Endothelial cell of umbilical vein (primary cell): ENCODE measurements around the gene PRPF8. TPM values are rescaled to one million over a fixed set of nuclear protein-coding genes. Genes with fewer than 3 reads are reported as not detected.

Source experiments
- BruUV-seq: library from RNA; stranded (reverse); fragments of 400-500 nt; replicated peaks from 2 replicates; lab custom pipeline; 2021; lab: Mats Ljungman, UMichigan
- CTCF ChIA-PET: fragments of 300-600, 350-600 bp; sonication (Branson Sonifier 250); formaldehyde crosslinking; loops from one replicate; lab custom pipeline; 2021; ENCODE audit warnings: antibody characterized with exemption, inconsistent platforms; lab: Charles Lee
- POLR2A ChIA-PET: fragments of 300-600, 350-600 bp; sonication (Branson Sonifier 250); formaldehyde crosslinking; loops from one replicate; lab custom pipeline; 2021; ENCODE audit warnings: antibody characterized with exemption, inconsistent platforms; lab: Charles Lee
- DNase-seq: peaks from one replicate; pipeline ENCODE4 v3.0.0-alpha.2; 2011; ENCODE audit warnings: low read depth, low spot score
- FAIRE-seq: peaks from 2 replicates; lab custom pipeline; 2011; peaks lifted over from hg19 to GRCh38; lab: Jason Lieb, UNC
- H2AFZ ChIP-seq: 2 replicates; pipeline ENCODE4 v1.6.0; 2012; ENCODE audit warnings: low read depth, low read length, control low read depth, inconsistent platforms
- H3K27ac ChIP-seq: 2 replicates; pipeline ENCODE4 v1.5.1; 2011; ENCODE audit warnings: low read depth, mild to moderate bottlenecking, control low read depth, low read length, moderate library complexity; ENCODE audit not compliant: insufficient read depth
- H3K27me3 ChIP-seq, 2 experiments: 2 replicates each; pipeline versions ENCODE4 v1.6.0 to v1.6.1; 2011; ENCODE audit warnings: low read length in 2 of 2, mixed read lengths in 1 of 2; ENCODE audit not compliant: control insufficient read depth in 2 of 2, insufficient read depth in 2 of 2
- H3K36me3 ChIP-seq, 2 experiments: 2 replicates in 1 of 2; 3 replicates in 1 of 2; pipeline ENCODE4 v1.5.1; 2011; ENCODE audit warnings: low read length in 2 of 2, mild to moderate bottlenecking in 1 of 2, moderate library complexity in 1 of 2; ENCODE audit not compliant: control insufficient read depth in 2 of 2, insufficient read depth in 2 of 2; ENCODE audit errors: extremely low read depth in 1 of 2
- H3K4me1 ChIP-seq: 3 replicates; pipeline ENCODE4 v1.5.1; 2011; ENCODE audit warnings: mild to moderate bottlenecking, low read length; ENCODE audit not compliant: control insufficient read depth, insufficient read depth; ENCODE audit errors: extremely low read depth
- H3K4me2 ChIP-seq: 2 replicates; pipeline ENCODE4 v1.6.1; 2011; ENCODE audit warnings: low read length, control low read depth, mixed read lengths; ENCODE audit not compliant: insufficient read depth
- H3K4me3 ChIP-seq, 3 experiments: fragments of 200-600 bp in 1 of 3; sonication (generic), shearing (Covaris generic) in 1 of 3; replicated peaks in 1 of 3; 2 replicates each; pipeline ENCODE4 v1.5.1; 2011 to 2016; ENCODE audit warnings: control low read depth in 3 of 3, low read length in 3 of 3, mild to moderate bottlenecking in 2 of 3, inconsistent platforms in 1 of 3, low read depth in 1 of 3, moderate library complexity in 1 of 3; ENCODE audit not compliant: insufficient read depth in 1 of 3
- H3K79me2 ChIP-seq: 2 replicates; pipeline ENCODE4 v1.6.0; 2012; ENCODE audit warnings: low read length, inconsistent platforms; ENCODE audit not compliant: control insufficient read depth, insufficient read depth
- H3K9ac ChIP-seq: replicated peaks from 2 replicates; pipeline ENCODE3; 2011; ENCODE audit warnings: low read length, control low read depth; ENCODE audit not compliant: insufficient read depth; ENCODE audit errors: extremely low read depth
- H3K9me1 ChIP-seq: replicated peaks from 3 replicates; pipeline ENCODE4 v1.6.0; 2011; ENCODE audit warnings: mild to moderate bottlenecking, low read length; ENCODE audit not compliant: control insufficient read depth, insufficient read depth; ENCODE audit errors: extremely low read depth
- H3K9me3 ChIP-seq: replicated peaks from 2 replicates; pipeline ENCODE4 v1.5.1; 2012; ENCODE audit warnings: low read length, inconsistent platforms; ENCODE audit not compliant: control insufficient read depth, insufficient read depth
- H4K20me1 ChIP-seq: replicated peaks from 2 replicates; pipeline ENCODE3; 2011; ENCODE audit warnings: mild to moderate bottlenecking, low read length; ENCODE audit not compliant: control insufficient read depth, insufficient read depth; ENCODE audit errors: extremely low read depth
- EZH2 ChIP-seq: IDR thresholded peaks from 2 replicates; pipeline ENCODE4 v1.6.1; 2012; ENCODE audit warnings: borderline replicate concordance, low read depth, mild to moderate bottlenecking, moderate library complexity, low read length, inconsistent platforms; ENCODE audit not compliant: severe bottlenecking
- FOS ChIP-seq: IDR thresholded peaks from 2 replicates; pipeline ENCODE4 v1.6.1; 2011; ENCODE audit warnings: mild to moderate bottlenecking, low read length, moderate library complexity, borderline replicate concordance; ENCODE audit not compliant: insufficient read depth
- GATA2 ChIP-seq: IDR thresholded peaks from 2 replicates; pipeline ENCODE4 v1.7.0; 2011; ENCODE audit warnings: low read depth, mild to moderate bottlenecking, moderate library complexity, mixed read lengths, low read length; ENCODE audit not compliant: insufficient read length, insufficient read depth
- JUN ChIP-seq: IDR thresholded peaks from 2 replicates; pipeline ENCODE4 v1.6.1; 2011; ENCODE audit warnings: borderline replicate concordance, low read depth; ENCODE audit not compliant: insufficient read length, insufficient read depth
- MYC ChIP-seq: IDR thresholded peaks from one replicate; pipeline ENCODE4 v1.6.1; 2011; ENCODE audit warnings: mild to moderate bottlenecking, low read depth, low read length
- POLR2A ChIP-seq: IDR thresholded peaks from 2 replicates; pipeline ENCODE4 v1.6.1; 2012; ENCODE audit warnings: low read depth, mild to moderate bottlenecking, control low read depth, low read length
- POLR2AphosphoS5 ChIP-seq: IDR thresholded peaks from 2 replicates; pipeline ENCODE4 v1.6.1; 2012; ENCODE audit warnings: low read depth, mild to moderate bottlenecking, control low read depth, low read length, moderate library complexity; ENCODE audit not compliant: insufficient read depth
- dilution Hi-C: fragments of 300-500 bp; cut with MboI; formaldehyde crosslinking; loops from one replicate; pipeline ENCODE4 v1.15.0; 2019; ENCODE audit warnings: low sequenced_read_pairs; ENCODE audit not compliant: extremely low pct_ligation_motif_present
- intact Hi-C: fragments of 100-400 bp; cut with micrococcal nuclease; formaldehyde crosslinking; loops from one replicate; pipeline ENCODE4 v1.10.0; 2022
- polyA plus RNA-seq, 4 experiments: library from polyadenylated mRNA; depleted of rRNA in 3 of 4; stranded (reverse) in 3 of 4; unstranded in 1 of 4; fragments of >200 nt; gene quantifications; 2 replicates each; pipeline versions ENCODE4 v1.2.1 to v1.2.3, GENCODE V29; 2011 to 2012; ENCODE audit warnings: missing spikeins in 1 of 4
- total RNA-seq: library from RNA; stranded (reverse); gene quantifications from 2 replicates; pipeline ENCODE4 v1.2.3, GENCODE V29; 2021
- TF ChIP-seq, protein P1 (sequence below), 2 donors: IDR thresholded peaks; 1 replicate in 1 of 2; 2 replicates in 1 of 2; pipeline ENCODE4 v1.5.1; 2011; ENCODE audit warnings: low read length in 2 of 2, mild to moderate bottlenecking in 2 of 2, moderate library complexity in 2 of 2, control low read depth in 1 of 2, inconsistent platforms in 1 of 2, low read depth in 1 of 2; ENCODE audit not compliant: insufficient read depth in 1 of 2; ENCODE audit errors: extremely low read depth in 1 of 2
- TF ChIP-seq, protein P2 (sequence below): IDR thresholded peaks from 2 replicates; pipeline ENCODE4 v1.6.1; 2011; ENCODE audit not compliant: insufficient read depth, insufficient read length

Gene PRPF8
- total and polyA plus RNA-seq, 2 donors (not counting 3 experiments of a cell fraction or from before 2014, with no cell fraction given) = 215 to 301 TPM

DNA sequence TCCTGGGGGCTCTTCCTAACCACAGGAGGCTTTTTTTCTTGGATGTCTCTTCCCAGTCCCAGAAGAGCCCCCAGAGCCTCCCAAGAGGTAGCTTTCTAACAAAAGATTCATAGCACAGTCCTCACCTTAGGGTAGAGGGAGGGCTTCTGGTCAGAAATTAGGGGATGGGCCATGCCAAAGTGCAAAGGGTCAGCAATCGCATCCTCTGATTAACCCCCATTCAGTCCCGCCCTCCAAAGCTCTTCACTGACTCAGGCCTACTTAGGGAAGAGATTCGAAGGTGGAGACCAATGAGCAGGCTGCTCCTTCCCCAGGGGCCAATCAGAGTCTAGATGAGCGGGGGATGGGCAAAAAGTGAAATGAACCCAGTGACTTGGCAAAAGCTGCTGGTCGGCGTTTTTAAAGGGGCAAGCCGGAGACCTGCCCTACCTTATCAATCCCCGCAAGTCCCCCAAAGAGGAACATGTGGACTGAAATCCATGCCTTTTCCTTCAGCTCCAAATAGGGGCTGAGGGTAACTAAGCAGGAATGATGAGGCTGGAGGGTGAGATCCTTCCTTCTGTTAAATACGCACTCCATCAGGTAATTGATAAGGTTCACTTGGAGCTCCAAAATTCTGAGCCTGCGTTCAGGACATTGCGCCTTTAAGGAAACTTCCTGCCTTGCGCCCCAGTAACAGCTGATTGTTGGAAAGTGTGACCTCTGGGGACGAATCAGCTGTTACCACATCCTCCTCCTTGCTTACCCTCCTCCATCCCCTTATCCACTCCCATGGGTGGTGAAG, 32.4 kb upstream of the PRPF8 start:
- Histone ChIP-seq H3K4me3 (peak overlapping the region in 2 of 3 experiments; percentile 58 to 72), H3K9me1 (no peaks in the 10 kb centered on the region), H4K20me1 (no peaks in the 10 kb centered on the region), H3K27me3 (no peaks in the 10 kb centered on the region), H3K4me2 (peak overlapping the region; percentile 68), H3K36me3 (peaks cover 14 to 19% of the 10 kb centered on the region in 2 experiments), H3K27ac (peak overlapping the region; percentile 96), H3K9me3 (no peaks in the 10 kb centered on the region), H3K79me2 (peaks cover 36% of the 10 kb centered on the region), H3K9ac (peak overlapping the region; percentile 97), H2AFZ (peak overlapping the region; percentile 50), H3K4me1 (peaks cover 28% of the 10 kb centered on the region)
- TF ChIP-seq MYC (no peak), FOS (peak; percentile 63), POLR2AphosphoS5 (peak; percentile 46), JUN (peak; percentile 20), EZH2 (no peak), POLR2A (peak; percentile 62), GATA2 (peak; percentile 29)
- TF ChIP-seq, protein P1, sequence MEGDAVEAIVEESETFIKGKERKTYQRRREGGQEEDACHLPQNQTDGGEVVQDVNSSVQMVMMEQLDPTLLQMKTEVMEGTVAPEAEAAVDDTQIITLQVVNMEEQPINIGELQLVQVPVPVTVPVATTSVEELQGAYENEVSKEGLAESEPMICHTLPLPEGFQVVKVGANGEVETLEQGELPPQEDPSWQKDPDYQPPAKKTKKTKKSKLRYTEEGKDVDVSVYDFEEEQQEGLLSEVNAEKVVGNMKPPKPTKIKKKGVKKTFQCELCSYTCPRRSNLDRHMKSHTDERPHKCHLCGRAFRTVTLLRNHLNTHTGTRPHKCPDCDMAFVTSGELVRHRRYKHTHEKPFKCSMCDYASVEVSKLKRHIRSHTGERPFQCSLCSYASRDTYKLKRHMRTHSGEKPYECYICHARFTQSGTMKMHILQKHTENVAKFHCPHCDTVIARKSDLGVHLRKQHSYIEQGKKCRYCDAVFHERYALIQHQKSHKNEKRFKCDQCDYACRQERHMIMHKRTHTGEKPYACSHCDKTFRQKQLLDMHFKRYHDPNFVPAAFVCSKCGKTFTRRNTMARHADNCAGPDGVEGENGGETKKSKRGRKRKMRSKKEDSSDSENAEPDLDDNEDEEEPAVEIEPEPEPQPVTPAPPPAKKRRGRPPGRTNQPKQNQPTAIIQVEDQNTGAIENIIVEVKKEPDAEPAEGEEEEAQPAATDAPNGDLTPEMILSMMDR (IDR thresholded peaks at IDR 0.05; ENCODE audit: extremely low read depth in 1 of 2, insufficient read depth in 1 of 2, low read depth in 1 of 2, low read length in 2 of 2) = no peak
- TF ChIP-seq, protein P2, sequence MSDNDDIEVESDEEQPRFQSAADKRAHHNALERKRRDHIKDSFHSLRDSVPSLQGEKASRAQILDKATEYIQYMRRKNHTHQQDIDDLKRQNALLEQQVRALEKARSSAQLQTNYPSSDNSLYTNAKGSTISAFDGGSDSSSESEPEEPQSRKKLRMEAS = peak; percentile 53
- ChIA-PET CTCF (interaction anchor here (1.1 to 12.8 kb wide), 10 partner anchors 12 to 352 kb away, joined by 3 to 262 read pairs (median 4); partner anchors contain the start of gene PITPNA), POLR2A (interaction anchor here (0.6 to 3.4 kb wide), 16 partner anchors 10 to 323 kb away, joined by 3 to 16 read pairs (median 4); partner anchors contain the start of genes PITPNA, RILP and SCARF1)
- dilution Hi-C loops (no loop called here), intact Hi-C loops (loop anchor here (1.0 to 10.0 kb wide), 7 partner anchors 70 to 675 kb away; partner anchors contain the start of genes DPH1, PITPNA, SGSM2 and SMYD4)
- DNase-seq = peak; percentile 99
- BruUV-seq = no TSS peak
- no peak for FAIRE-seq
